Uterus (tissue), 2 donors: ENCODE measurements around the gene NRROS.

Source experiments
- POLR2A ChIP-seq, 2 donors: fragments of 450-650 bp; IDR thresholded peaks; one replicate each; pipeline ENCODE4 v1.6.1; 2016; ENCODE audit warnings: antibody characterized with exemption in 2 of 2, mild to moderate bottlenecking in 1 of 2, moderate library complexity in 1 of 2
- TF ChIP-seq, protein P1 (sequence below), 4 experiments: fragments of 200-600 bp in 2 of 4; fragments of 450-650 bp in 2 of 4; sonication (generic) in 2 of 4; IDR thresholded peaks; one replicate each; pipeline ENCODE4 v1.5.1; 2016 to 2019; ENCODE audit warnings: antibody characterized with exemption in 4 of 4, mild to moderate bottlenecking in 2 of 4, moderate library complexity in 1 of 4

DNA sequence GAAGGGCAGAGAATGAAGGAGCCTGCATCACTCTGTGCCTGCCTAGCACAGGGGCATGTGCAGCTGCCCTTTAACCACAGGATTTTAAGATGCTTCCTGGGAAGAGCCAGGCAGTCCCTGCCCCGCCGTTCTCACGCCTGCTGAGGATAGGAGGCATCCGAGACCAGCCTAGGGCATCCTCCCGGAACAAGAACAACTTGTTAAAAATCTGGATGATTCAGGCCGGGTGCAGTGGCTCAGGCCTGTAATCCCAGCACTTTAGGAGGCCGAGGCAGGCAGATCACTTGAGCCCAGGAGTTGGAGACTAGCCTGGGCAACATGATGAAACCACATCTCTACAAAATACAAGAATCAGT is 15.2 kb downstream of the NRROS start:
- TF ChIP-seq, protein P1, sequence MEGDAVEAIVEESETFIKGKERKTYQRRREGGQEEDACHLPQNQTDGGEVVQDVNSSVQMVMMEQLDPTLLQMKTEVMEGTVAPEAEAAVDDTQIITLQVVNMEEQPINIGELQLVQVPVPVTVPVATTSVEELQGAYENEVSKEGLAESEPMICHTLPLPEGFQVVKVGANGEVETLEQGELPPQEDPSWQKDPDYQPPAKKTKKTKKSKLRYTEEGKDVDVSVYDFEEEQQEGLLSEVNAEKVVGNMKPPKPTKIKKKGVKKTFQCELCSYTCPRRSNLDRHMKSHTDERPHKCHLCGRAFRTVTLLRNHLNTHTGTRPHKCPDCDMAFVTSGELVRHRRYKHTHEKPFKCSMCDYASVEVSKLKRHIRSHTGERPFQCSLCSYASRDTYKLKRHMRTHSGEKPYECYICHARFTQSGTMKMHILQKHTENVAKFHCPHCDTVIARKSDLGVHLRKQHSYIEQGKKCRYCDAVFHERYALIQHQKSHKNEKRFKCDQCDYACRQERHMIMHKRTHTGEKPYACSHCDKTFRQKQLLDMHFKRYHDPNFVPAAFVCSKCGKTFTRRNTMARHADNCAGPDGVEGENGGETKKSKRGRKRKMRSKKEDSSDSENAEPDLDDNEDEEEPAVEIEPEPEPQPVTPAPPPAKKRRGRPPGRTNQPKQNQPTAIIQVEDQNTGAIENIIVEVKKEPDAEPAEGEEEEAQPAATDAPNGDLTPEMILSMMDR (IDR thresholded peaks at IDR 0.05), result no peak
- TF ChIP-seq POLR2A (IDR thresholded peaks at IDR 0.05), result no peak
